ENCODE results near the gene PTPN7. TPM values are rescaled to one million over a fixed set of nuclear protein-coding genes. Genes with fewer than 3 reads are reported as not detected.

The PTPN7 gene
- total RNA-seq, 1 donor from 2014 or later = 0.44 TPM

DNA sequence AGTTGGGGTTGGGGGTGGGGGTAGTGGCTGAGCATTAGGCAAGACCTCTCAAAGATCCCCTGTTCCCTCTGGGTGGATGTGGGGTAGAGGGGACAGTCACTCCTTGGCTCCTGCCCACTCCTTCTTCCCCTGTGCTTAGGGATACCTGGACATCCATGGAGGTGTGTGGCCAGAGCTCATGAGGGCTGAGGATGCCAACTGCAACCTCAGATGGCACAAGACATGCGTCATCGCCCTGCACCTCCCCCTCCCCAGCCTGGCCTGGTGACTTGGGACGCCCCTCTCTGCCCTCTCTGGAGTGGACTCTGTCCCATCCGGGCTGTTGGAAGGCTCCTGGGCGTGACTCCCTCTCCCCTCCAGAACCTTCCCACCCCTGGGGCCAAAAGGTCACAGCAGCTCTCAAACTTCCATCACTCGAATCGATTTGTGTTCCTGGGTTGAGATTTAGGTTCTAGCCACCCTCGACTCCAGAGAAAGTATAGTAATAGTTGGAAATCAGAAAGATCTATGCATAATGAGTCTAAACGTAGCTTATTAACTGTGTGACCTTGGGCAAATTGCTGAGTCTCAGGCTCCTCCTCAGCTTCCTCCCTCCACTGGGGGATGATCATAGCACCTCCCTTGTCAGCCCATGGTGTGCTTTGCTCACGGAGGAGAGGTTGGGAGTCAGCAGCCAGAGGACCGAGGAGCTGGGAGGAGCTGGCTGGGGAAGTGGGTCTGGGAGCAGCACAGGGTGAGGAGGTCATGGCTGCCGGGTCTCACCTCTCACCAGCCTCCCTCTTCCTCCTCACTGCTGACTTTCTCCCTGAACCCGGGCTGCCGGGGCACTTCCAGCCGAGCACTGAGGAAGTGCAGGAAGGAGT, 2.2 kb upstream of the PTPN7 start:
- Histone ChIP-seq H3K4me1 (no peaks in the 10 kb centered on the region), H3K27ac (replicated peaks) (no peak overlapping the region), H3K4me3 (no peak overlapping the region), H3K27me3 (ENCODE audit: low read depth) (no peaks in the 10 kb centered on the region), H3K36me3 (no peaks in the 10 kb centered on the region), H3K9me3 (replicated peaks) (no peaks in the 10 kb centered on the region)
- TF ChIP-seq, protein P1, sequence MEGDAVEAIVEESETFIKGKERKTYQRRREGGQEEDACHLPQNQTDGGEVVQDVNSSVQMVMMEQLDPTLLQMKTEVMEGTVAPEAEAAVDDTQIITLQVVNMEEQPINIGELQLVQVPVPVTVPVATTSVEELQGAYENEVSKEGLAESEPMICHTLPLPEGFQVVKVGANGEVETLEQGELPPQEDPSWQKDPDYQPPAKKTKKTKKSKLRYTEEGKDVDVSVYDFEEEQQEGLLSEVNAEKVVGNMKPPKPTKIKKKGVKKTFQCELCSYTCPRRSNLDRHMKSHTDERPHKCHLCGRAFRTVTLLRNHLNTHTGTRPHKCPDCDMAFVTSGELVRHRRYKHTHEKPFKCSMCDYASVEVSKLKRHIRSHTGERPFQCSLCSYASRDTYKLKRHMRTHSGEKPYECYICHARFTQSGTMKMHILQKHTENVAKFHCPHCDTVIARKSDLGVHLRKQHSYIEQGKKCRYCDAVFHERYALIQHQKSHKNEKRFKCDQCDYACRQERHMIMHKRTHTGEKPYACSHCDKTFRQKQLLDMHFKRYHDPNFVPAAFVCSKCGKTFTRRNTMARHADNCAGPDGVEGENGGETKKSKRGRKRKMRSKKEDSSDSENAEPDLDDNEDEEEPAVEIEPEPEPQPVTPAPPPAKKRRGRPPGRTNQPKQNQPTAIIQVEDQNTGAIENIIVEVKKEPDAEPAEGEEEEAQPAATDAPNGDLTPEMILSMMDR (IDR thresholded peaks at IDR 0.05; ENCODE audit: borderline replicate concordance) = no peak
- no peak for DNase-seq
- intact Hi-C loops (cut with micrococcal nuclease) = no loop called here

DNA sequence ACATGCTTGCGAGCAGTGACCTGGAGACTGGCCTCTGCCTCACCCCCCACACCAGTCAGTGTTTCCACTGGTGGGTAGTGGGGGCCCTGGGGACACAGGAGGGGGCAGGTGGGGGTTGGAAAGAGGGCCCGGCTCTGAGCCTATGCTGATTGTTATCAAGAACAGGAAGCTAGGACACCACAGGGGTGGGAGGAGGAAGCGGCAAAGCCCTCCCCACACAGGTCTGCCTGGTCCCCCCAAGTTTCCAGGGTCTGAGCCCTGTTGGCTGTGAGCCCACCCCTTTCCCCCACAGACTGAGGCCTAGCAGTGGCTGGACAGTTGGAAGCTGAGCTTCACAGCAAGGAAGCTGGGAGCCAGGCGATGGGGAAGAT, 1.6 kb upstream of the PTPN7 start:
- intact Hi-C loops (cut with micrococcal nuclease) = no loop called here
- Histone ChIP-seq H3K27me3 (ENCODE audit: low read depth) (no peaks in the 10 kb centered on the region), H3K9me3 (replicated peaks) (no peaks in the 10 kb centered on the region), H3K27ac (replicated peaks) (no peak overlapping the region), H3K36me3 (no peaks in the 10 kb centered on the region), H3K4me3 (no peak overlapping the region), H3K4me1 (no peaks in the 10 kb centered on the region)
- TF ChIP-seq, protein P1 (IDR thresholded peaks at IDR 0.05; ENCODE audit: borderline replicate concordance) = no peak
- DNase-seq = no peak

DNA sequence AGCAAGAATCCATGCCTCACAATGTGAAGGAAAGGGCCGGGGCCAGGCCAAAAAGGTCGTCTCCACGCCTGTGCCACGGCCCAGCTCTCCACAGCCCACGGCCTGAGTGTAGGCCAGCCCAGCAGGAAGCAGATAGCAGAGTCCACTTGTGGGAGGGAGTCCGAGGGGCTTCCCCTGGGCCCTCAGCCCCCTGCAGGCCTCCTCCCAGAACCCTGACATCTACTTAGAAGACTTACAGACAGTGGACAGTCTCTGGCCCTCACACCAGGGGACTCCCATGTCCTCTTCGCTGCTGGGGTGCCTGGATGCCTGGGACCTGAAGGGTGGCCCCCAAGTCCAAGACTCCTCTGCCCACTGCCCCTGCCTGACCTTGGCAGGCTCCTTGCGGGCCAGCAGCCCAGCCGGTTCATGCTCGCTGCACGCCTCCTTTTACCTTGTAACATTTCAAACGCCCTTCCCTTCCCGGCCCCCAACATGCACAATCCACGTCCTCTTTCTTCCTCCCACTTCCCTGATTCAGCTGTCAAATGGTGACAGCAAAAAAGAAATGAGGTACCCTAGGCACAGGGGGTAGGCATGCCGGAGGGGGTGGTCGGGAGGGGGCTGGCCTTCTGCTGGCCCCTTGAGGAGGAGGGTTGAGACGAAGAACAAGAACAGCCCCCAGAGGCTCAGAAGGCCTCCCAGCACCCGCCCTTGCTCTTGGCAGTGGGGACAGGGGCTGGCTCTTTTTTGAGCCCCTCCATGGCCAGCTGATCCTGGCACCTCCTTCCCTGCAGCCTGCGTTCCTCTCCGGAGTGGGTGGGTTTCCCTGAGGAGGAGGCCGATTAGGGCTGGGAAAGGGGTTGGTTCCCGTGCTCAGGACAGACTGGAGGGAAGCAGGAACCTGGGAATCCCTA, 997 bp upstream of the PTPN7 start:
- DNase-seq = no peak
- no peak overlapping the region for H3K27ac ChIP-seq (replicated peaks)
- intact Hi-C loops (cut with micrococcal nuclease) = no loop called here
- no peaks in the 10 kb centered on the region for H3K9me3 ChIP-seq (replicated peaks)
- H3K4me3 ChIP-seq = no peak overlapping the region
- no peaks in the 10 kb centered on the region for H3K4me1 ChIP-seq
- no peaks in the 10 kb centered on the region for H3K36me3 ChIP-seq
- H3K27me3 ChIP-seq (ENCODE audit: low read depth) = no peaks in the 10 kb centered on the region
- TF ChIP-seq, protein P1 (IDR thresholded peaks at IDR 0.05; ENCODE audit: borderline replicate concordance) = no peak

DNA sequence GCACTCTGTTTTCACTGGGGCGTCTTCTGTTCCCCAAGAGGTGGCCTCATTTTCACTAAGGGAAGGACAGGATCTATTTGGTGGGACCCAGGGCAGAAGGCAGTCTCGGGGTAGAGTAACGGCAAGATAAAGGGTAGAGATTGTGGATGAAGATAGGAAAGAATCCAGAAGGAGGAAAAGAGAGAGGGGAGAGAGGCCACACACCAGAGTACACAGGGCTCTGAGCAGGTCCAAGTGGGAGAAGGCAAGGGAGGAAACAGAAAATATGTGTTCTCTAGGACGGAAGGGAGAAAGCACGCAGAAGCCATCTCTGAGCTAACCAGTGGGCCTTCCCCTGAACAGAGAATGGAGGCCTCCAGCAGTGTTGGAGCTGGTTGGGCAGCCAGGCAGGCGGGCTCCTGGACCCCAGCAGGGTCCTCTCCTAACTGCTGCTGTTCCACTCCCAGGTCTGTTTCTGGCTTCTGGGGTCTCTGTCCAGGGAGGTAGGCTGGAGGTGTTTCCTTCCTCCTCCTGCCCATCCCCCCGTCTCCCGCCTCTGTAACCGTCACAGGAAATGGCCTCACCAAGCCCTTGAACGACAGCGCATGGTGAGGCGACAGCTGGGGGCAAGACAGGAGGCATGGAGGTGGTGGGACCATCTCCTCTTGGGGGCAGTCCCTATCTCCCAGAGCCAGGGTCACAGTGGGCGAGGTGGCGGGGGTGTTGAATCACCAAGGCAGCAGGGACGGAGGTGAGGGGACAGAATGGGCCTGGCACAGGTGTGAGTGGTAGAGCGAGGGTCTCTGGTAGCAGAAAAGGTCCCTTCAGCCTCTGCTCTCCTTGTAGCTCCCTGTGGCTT, 649 bp downstream of the PTPN7 start:
- TF ChIP-seq, protein P1 (IDR thresholded peaks at IDR 0.05; ENCODE audit: borderline replicate concordance) = no peak
- Histone ChIP-seq H3K27ac (replicated peaks) (no peak overlapping the region), H3K4me1 (peaks cover 9% of the 10 kb centered on the region), H3K9me3 (replicated peaks) (no peaks in the 10 kb centered on the region), H3K27me3 (ENCODE audit: low read depth) (no peaks in the 10 kb centered on the region), H3K4me3 (peak overlapping the region; percentile 29), H3K36me3 (no peaks in the 10 kb centered on the region)
- DNase-seq = no peak
- intact Hi-C loops (cut with micrococcal nuclease) = no loop called here
